IMR-90 (cell line): ENCODE results near the gene HNRNPUL1.

Source experiments
- MXI1 ChIP-seq: IDR thresholded peaks from 2 replicates; pipeline ENCODE4 v1.6.1; 2012; ENCODE audit warnings: low read depth, mild to moderate bottlenecking, low read length, moderate library complexity, borderline replicate concordance
- NFE2L2 ChIP-seq: fragments of 150-350 bp; IDR thresholded peaks from 2 replicates; pipeline ENCODE4 v1.6.1; 2016; ENCODE audit warnings: low read depth, mild to moderate bottlenecking, low read length
- POLR2A ChIP-seq: IDR thresholded peaks from 2 replicates; pipeline ENCODE4 v1.6.1; 2012; ENCODE audit warnings: mild to moderate bottlenecking, low read depth, low read length
- RAD21 ChIP-seq: IDR thresholded peaks from 2 replicates; pipeline ENCODE4 v1.6.1; 2012; ENCODE audit warnings: low read length, improper control_type of control experiment
- RFX5 ChIP-seq: IDR thresholded peaks from 2 replicates; pipeline ENCODE4 v1.8.0; 2012; ENCODE audit warnings: low read depth, mild to moderate bottlenecking, low read length, moderate library complexity
- SMC3 ChIP-seq: fragments of 150-350 bp; IDR thresholded peaks from 2 replicates; pipeline ENCODE4 v1.6.1; 2016; ENCODE audit warnings: low read depth, mild to moderate bottlenecking, antibody characterized with exemption, low read length, moderate library complexity
- TF ChIP-seq, protein P1 (sequence below): conservative IDR thresholded peaks from 2 replicates; pipeline ENCODE4 v1.5.1; 2012; ENCODE audit warnings: mild to moderate bottlenecking, low read depth, low read length, improper control_type of control experiment
- TF ChIP-seq, protein P2 (sequence below): fragments of 150-350 bp; IDR thresholded peaks from 2 replicates; pipeline ENCODE4 v1.6.1; 2017; ENCODE audit warnings: mild to moderate bottlenecking, antibody characterized with exemption, low read length, low read depth

GRCh38 chr19:41239961-41240574, 24.1 kb upstream of the HNRNPUL1 start:
- TF ChIP-seq, protein P1, sequence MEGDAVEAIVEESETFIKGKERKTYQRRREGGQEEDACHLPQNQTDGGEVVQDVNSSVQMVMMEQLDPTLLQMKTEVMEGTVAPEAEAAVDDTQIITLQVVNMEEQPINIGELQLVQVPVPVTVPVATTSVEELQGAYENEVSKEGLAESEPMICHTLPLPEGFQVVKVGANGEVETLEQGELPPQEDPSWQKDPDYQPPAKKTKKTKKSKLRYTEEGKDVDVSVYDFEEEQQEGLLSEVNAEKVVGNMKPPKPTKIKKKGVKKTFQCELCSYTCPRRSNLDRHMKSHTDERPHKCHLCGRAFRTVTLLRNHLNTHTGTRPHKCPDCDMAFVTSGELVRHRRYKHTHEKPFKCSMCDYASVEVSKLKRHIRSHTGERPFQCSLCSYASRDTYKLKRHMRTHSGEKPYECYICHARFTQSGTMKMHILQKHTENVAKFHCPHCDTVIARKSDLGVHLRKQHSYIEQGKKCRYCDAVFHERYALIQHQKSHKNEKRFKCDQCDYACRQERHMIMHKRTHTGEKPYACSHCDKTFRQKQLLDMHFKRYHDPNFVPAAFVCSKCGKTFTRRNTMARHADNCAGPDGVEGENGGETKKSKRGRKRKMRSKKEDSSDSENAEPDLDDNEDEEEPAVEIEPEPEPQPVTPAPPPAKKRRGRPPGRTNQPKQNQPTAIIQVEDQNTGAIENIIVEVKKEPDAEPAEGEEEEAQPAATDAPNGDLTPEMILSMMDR, result no peak
- no peak for TF ChIP-seq POLR2A
- TF ChIP-seq RFX5, result no peak
- TF ChIP-seq SMC3, result no peak
- TF ChIP-seq, protein P2, sequence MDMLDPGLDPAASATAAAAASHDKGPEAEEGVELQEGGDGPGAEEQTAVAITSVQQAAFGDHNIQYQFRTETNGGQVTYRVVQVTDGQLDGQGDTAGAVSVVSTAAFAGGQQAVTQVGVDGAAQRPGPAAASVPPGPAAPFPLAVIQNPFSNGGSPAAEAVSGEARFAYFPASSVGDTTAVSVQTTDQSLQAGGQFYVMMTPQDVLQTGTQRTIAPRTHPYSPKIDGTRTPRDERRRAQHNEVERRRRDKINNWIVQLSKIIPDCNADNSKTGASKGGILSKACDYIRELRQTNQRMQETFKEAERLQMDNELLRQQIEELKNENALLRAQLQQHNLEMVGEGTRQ, result no peak
- TF ChIP-seq RAD21, result no peak
- TF ChIP-seq NFE2L2, result no peak
- TF ChIP-seq MXI1, result no peak
